H1 (cell line): ENCODE results near the gene WDR33. TPM values are rescaled to one million over a fixed set of nuclear protein-coding genes. Genes with fewer than 3 reads are reported as not detected.

Experiments
- CTCF ChIA-PET: fragments of 300-600 bp; sonication (Branson Sonifier 250); formaldehyde crosslinking; loops from one replicate; lab custom pipeline; 2021; ENCODE audit not compliant: partially characterized antibody; lab: Charles Lee
- POLR2A ChIA-PET: fragments of 300-600 bp; sonication (Branson Sonifier 250); formaldehyde crosslinking; loops from one replicate; lab custom pipeline; 2021; ENCODE audit warnings: inconsistent platforms; ENCODE audit not compliant: partially characterized antibody; lab: Charles Lee
- DNase-seq, 2 experiments: peaks; one replicate each; pipeline versions ENCODE4 v3.0.0 to v3.0.0-alpha.2; 2010 to 2022; ENCODE audit warnings: low spot score in 2 of 2, low read depth in 1 of 2, mixed read lengths in 1 of 2
- FAIRE-seq: peaks from 2 replicates; lab custom pipeline; 2011; peaks lifted over from hg19 to GRCh38; lab: Jason Lieb, UNC
- H2AFZ ChIP-seq: 2 replicates; pipeline ENCODE4 v1.8.1; 2012; ENCODE audit warnings: low read length, inconsistent platforms
- H2AK5ac ChIP-seq: 2 replicates; pipeline ENCODE4 v1.6.1; 2013; ENCODE audit warnings: low read depth, low read length
- H2BK120ac ChIP-seq: replicated peaks from 2 replicates; pipeline ENCODE3; 2013; ENCODE audit warnings: low read depth, low read length, inconsistent platforms
- H2BK12ac ChIP-seq: 2 replicates; pipeline ENCODE4 v1.6.1; 2013; ENCODE audit warnings: low read depth, low read length
- H2BK15ac ChIP-seq: 2 replicates; pipeline ENCODE4 v1.6.1; 2013; ENCODE audit warnings: low read length
- H2BK20ac ChIP-seq: 2 replicates; pipeline ENCODE4 v1.6.1; 2013; ENCODE audit warnings: low read length
- H2BK5ac ChIP-seq: 2 replicates; pipeline ENCODE4 v1.6.1; 2013; ENCODE audit warnings: low read depth, low read length
- H3K14ac ChIP-seq: 2 replicates; pipeline ENCODE4 v1.6.1; 2013; ENCODE audit warnings: inconsistent platforms; ENCODE audit not compliant: insufficient read length
- H3K18ac ChIP-seq: 2 replicates; pipeline ENCODE4 v1.6.1; 2013; ENCODE audit warnings: low read length; ENCODE audit errors: extremely low read depth
- H3K23ac ChIP-seq: 2 replicates; pipeline ENCODE4 v1.6.1; 2013; ENCODE audit warnings: inconsistent platforms; ENCODE audit not compliant: insufficient read length
- H3K23me2 ChIP-seq: 2 replicates; pipeline ENCODE4 v1.6.1; 2013; ENCODE audit warnings: low read depth, low read length
- H3K27ac ChIP-seq: 2 replicates; pipeline ENCODE4 v1.6.1; 2011; ENCODE audit warnings: low read depth, low read length, inconsistent platforms
- H3K27me3 ChIP-seq, 4 experiments: replicated peaks in 1 of 4; 1 replicate in 1 of 4; 2 replicates in 3 of 4; pipeline versions ENCODE4 v1.6.1 to v1.8.1; 2011 to 2013; ENCODE audit warnings: low read length in 3 of 4, mild to moderate bottlenecking in 3 of 4, inconsistent platforms in 2 of 4, mixed read lengths in 2 of 4, moderate library complexity in 1 of 4; ENCODE audit not compliant: control insufficient read depth in 3 of 4, insufficient read depth in 3 of 4; ENCODE audit errors: extremely low read depth in 1 of 4
- H3K36me3 ChIP-seq, 4 experiments: 2 replicates each; pipeline versions ENCODE4 v1.6.1 to v1.8.1; 2011 to 2013; ENCODE audit warnings: mild to moderate bottlenecking in 4 of 4, low read length in 3 of 4, moderate library complexity in 2 of 4, control low read depth in 1 of 4, inconsistent platforms in 1 of 4; ENCODE audit not compliant: insufficient read depth in 4 of 4, control insufficient read depth in 2 of 4
- H3K4ac ChIP-seq: replicated peaks from 2 replicates; pipeline ENCODE3; 2013; ENCODE audit warnings: low read length, low read depth, mixed read lengths, inconsistent platforms; ENCODE audit not compliant: insufficient read length
- H3K4me1 ChIP-seq, 4 experiments: replicated peaks in 1 of 4; 1 replicate in 1 of 4; 2 replicates in 3 of 4; pipeline versions ENCODE4 v1.6.1 to v1.8.1; 2011 to 2013; ENCODE audit warnings: low read length in 3 of 4, inconsistent platforms in 2 of 4, mixed read lengths in 1 of 4; ENCODE audit not compliant: insufficient read depth in 4 of 4, control insufficient read depth in 3 of 4
- H3K4me2 ChIP-seq, 2 experiments: 2 replicates each; pipeline versions ENCODE4 v1.6.1 to v1.8.1; 2011 to 2013; ENCODE audit warnings: low read depth in 2 of 2, low read length in 2 of 2, control low read depth in 1 of 2, inconsistent platforms in 1 of 2, mild to moderate bottlenecking in 1 of 2; ENCODE audit not compliant: insufficient read depth in 1 of 2
- H3K4me3 ChIP-seq, 4 experiments: fragments of 200-600, 300-600 bp in 1 of 4; sonication (generic), shearing (Covaris generic), sonication (Bioruptor Twin) in 1 of 4; 2 replicates each; pipeline versions ENCODE4 v1.5.1 to v1.8.1; 2011 to 2016; ENCODE audit warnings: low read length in 4 of 4, low read depth in 3 of 4, control low read depth in 2 of 4, inconsistent platforms in 2 of 4, mild to moderate bottlenecking in 2 of 4, mixed read lengths in 1 of 4, moderate library complexity in 1 of 4; ENCODE audit not compliant: insufficient read depth in 2 of 4; ENCODE audit errors: extremely low read depth in 1 of 4
- H3K56ac ChIP-seq: replicated peaks from 2 replicates; pipeline ENCODE3; 2013; ENCODE audit warnings: low read depth, mild to moderate bottlenecking, mixed read lengths, low read length, inconsistent platforms; ENCODE audit not compliant: insufficient read length
- H3K79me1 ChIP-seq: 2 replicates; pipeline ENCODE4 v1.6.1; 2013; ENCODE audit warnings: low read depth, low read length, control low read depth
- H3K79me2 ChIP-seq, 2 experiments: 2 replicates each; pipeline versions ENCODE4 v1.6.1 to v1.8.1; 2012 to 2013; ENCODE audit warnings: low read length in 2 of 2, mild to moderate bottlenecking in 2 of 2, inconsistent platforms in 1 of 2; ENCODE audit not compliant: insufficient read depth in 2 of 2, control insufficient read depth in 1 of 2
- H3K9ac ChIP-seq, 4 experiments: replicated peaks in 1 of 4; 1 replicate in 1 of 4; 2 replicates in 3 of 4; pipeline versions ENCODE4 v1.6.1 to v1.8.1; 2011 to 2013; ENCODE audit warnings: low read depth in 3 of 4, low read length in 3 of 4, control low read depth in 2 of 4, mild to moderate bottlenecking in 2 of 4, moderate library complexity in 2 of 4, inconsistent platforms in 1 of 4; ENCODE audit errors: extremely low read depth in 1 of 4
- H3K9me3 ChIP-seq, 2 experiments: 2 replicates each; pipeline versions ENCODE4 v1.6.1 to v1.8.1; 2012 to 2013; ENCODE audit warnings: mild to moderate bottlenecking in 2 of 2, moderate library complexity in 2 of 2, control low read depth in 1 of 2, inconsistent platforms in 1 of 2, low read depth in 1 of 2, low read length in 1 of 2, mixed read lengths in 1 of 2; ENCODE audit not compliant: insufficient read depth in 2 of 2
- H4K20me1 ChIP-seq, 2 experiments: replicated peaks in 1 of 2; 2 replicates each; pipeline versions ENCODE3 to v1.8.1; 2011 to 2013; ENCODE audit warnings: inconsistent platforms in 2 of 2, low read length in 2 of 2, mild to moderate bottlenecking in 1 of 2; ENCODE audit not compliant: insufficient read depth in 2 of 2, control insufficient read depth in 1 of 2
- H4K5ac ChIP-seq: 2 replicates; pipeline ENCODE4 v1.6.1; 2013; ENCODE audit warnings: low read length, low read depth, mixed read lengths, inconsistent platforms; ENCODE audit not compliant: insufficient read length
- H4K8ac ChIP-seq: 2 replicates; pipeline ENCODE4 v1.8.0; 2013; ENCODE audit warnings: mild to moderate bottlenecking, moderate library complexity, low read length, inconsistent platforms; ENCODE audit not compliant: insufficient read depth; ENCODE audit errors: extremely low read depth
- H4K91ac ChIP-seq: replicated peaks from 2 replicates; pipeline ENCODE3; 2013; ENCODE audit warnings: low read length, mixed read lengths, inconsistent platforms; ENCODE audit not compliant: insufficient read length
- ATF2 ChIP-seq: IDR thresholded peaks from 2 replicates; pipeline ENCODE4 v1.6.1; 2012; ENCODE audit warnings: low read length, inconsistent platforms
- KDM1A ChIP-seq: fragments of 200-600, 300-600 bp; sonication (generic); IDR thresholded peaks from 2 replicates; pipeline ENCODE4 v1.7.1; 2016; ENCODE audit warnings: mild to moderate bottlenecking, low read length, borderline replicate concordance
- RAD21 ChIP-seq, 2 experiments: IDR thresholded peaks in 1 of 2; conservative IDR thresholded peaks in 1 of 2; 2 replicates each; pipeline ENCODE4 v1.6.1; 2011; ENCODE audit warnings: low read depth in 2 of 2, low read length in 2 of 2, improper control_type of control experiment in 1 of 2, inconsistent platforms in 1 of 2, mild to moderate bottlenecking in 1 of 2, moderate library complexity in 1 of 2
- SP4 ChIP-seq: IDR thresholded peaks from 2 replicates; pipeline ENCODE4 v1.6.1; 2012; ENCODE audit warnings: low read length, inconsistent platforms
- TBP ChIP-seq: IDR thresholded peaks from 2 replicates; pipeline ENCODE4 v1.6.1; 2011; ENCODE audit warnings: low read depth, low read length, improper control_type of control experiment
- WGBS, 2 experiments: shearing (Covaris generic) in 1 of 2; methylation state at CpG; one replicate each; pipeline versions ENCODE4 v1.1.6 to v1.1.7; 2013 to 2015; ENCODE audit warnings: low lambda C conversion rate in 2 of 2, mixed read lengths in 2 of 2, inconsistent platforms in 1 of 2, low coverage in 1 of 2, missing lambda C conversion rate in 1 of 2; ENCODE audit not compliant: insufficient replicate concordance in 2 of 2, insufficient coverage in 1 of 2, insufficient read length in 1 of 2; ENCODE audit errors: extremely low coverage in 1 of 2, missing lambda C conversion rate in 1 of 2; 5-methylcytosine and 5-hydroxymethylcytosine counted together
- polyA plus RNA-seq, 7 experiments: library from polyadenylated mRNA; depleted of rRNA in 3 of 7; stranded (reverse) in 5 of 7; unstranded in 2 of 7; fragments of >200 nt in 5 of 7; fragments of 200-250 nt in 2 of 7; gene quantifications; 1 replicate in 5 of 7; 2 replicates in 1 of 7; 4 replicates in 1 of 7; pipeline versions ENCODE4 v1.2.1 to v1.2.3, GENCODE V29; 2011 to 2013; ENCODE audit warnings: missing spikeins in 2 of 7, mixed read lengths in 2 of 7
- total RNA-seq: library from RNA; stranded (reverse); fragmentation: NEBNext Ultra II Directional; extraction: Animal tissue kit (Norgen Biotek cat#: 25700); gene quantifications from 2 replicates; pipeline ENCODE4 v1.2.1, GENCODE V29; 2021

WDR33 gene
- total and polyA plus RNA-seq, 2 of the 8 experiments (the other 6 are each of a cell fraction or from before 2014, with no cell fraction given): 18.1 to 82.7 TPM

GRCh38 chr2:127726158-127726880, 84.7 kb downstream of the WDR33 start:
- no peak overlapping the region for H3K4ac ChIP-seq
- H2BK5ac ChIP-seq: no peak overlapping the region
- no peak overlapping the region for H3K14ac ChIP-seq
- H3K4me1 ChIP-seq: no peaks in the 10 kb centered on the region
- H3K18ac ChIP-seq: no peak overlapping the region
- H3K23ac ChIP-seq: no peak overlapping the region
- no peaks in the 10 kb centered on the region for H3K79me2 ChIP-seq
- ChIA-PET POLR2A (interaction anchor here (0.9 to 1.7 kb wide), 2 partner anchors 22 to 24 kb away, joined by 3 to 4 read pairs; no protein-coding TSS in a partner anchor), CTCF (interaction anchor here (1.0 kb wide), 1 partner anchor 135 kb away, joined by 3 read pairs; no protein-coding TSS in a partner anchor)
- no peak overlapping the region for H2BK20ac ChIP-seq
- no peaks in the 10 kb centered on the region for H3K9me3 ChIP-seq
- no peaks in the 10 kb centered on the region for H3K23me2 ChIP-seq
- H2AFZ ChIP-seq: no peak overlapping the region
- H4K8ac ChIP-seq: no peak overlapping the region
- no peak overlapping the region for H3K4me2 ChIP-seq
- H3K27ac ChIP-seq: no peak overlapping the region
- no peak overlapping the region for H4K91ac ChIP-seq
- peaks cover 2 to 4% of the 10 kb centered on the region in 2 experiments for H4K20me1 ChIP-seq
- no peak overlapping the region for H3K4me3 ChIP-seq
- no peak for FAIRE-seq
- no peak overlapping the region for H2AK5ac ChIP-seq
- no peak overlapping the region for H2BK12ac ChIP-seq
- no peak for DNase-seq
- peaks cover 0 to 1% (median 0%) of the 10 kb centered on the region in 4 experiments; a peak in 1 of 7 replicates for H3K27me3 ChIP-seq
- H2BK120ac ChIP-seq: no peak overlapping the region
- H4K5ac ChIP-seq: no peak overlapping the region
- peaks cover 6 to 32% (median 22%) of the 10 kb centered on the region in 4 experiments for H3K36me3 ChIP-seq
- no peaks in the 10 kb centered on the region for H3K79me1 ChIP-seq
- H3K9ac ChIP-seq: no peak overlapping the region
- WGBS, 2 experiments: 94% methylated on average over 6 of the region's 6 CpGs; no CpG with 5 or more reads in 1 of the 2 experiments
- no peak overlapping the region for H2BK15ac ChIP-seq
- no peak overlapping the region for H3K56ac ChIP-seq
- TF ChIP-seq ATF2: no peak
- no peak for TF ChIP-seq RAD21 (IDR thresholded peaks at IDR 0.05 in 1 of 2, conservative IDR thresholded peaks at IDR 0.05 in 1 of 2; ENCODE audit: low read depth in 2 of 2, low read length in 2 of 2)
- no peak for TF ChIP-seq SP4
- TF ChIP-seq TBP: no peak
- no peak for TF ChIP-seq KDM1A
